ENCODE results near the gene PRKCZ.

PRKCZ gene

DNA sequence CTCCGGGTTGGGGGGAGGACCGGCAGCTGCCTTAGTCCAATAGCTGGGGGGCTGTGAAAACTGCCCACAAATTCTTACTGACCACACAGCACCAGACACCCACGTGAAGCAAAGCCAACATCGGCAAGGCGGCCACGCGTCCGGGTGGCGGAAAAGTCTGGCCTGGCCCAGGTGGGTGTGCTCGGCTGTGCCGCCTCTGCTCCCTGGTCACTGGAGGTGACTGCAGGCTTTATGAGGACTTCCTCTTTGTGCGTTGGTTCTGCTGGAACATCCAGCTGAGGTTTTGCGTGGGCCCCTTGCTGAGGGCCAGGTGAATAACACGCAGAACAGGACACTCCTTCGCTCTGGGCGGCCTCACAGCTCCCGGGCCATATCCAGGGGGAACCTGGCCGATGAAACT lies 108.9 kb downstream of the PRKCZ start:
- no peak for DNase-seq (ENCODE audit: low read depth)

DNA sequence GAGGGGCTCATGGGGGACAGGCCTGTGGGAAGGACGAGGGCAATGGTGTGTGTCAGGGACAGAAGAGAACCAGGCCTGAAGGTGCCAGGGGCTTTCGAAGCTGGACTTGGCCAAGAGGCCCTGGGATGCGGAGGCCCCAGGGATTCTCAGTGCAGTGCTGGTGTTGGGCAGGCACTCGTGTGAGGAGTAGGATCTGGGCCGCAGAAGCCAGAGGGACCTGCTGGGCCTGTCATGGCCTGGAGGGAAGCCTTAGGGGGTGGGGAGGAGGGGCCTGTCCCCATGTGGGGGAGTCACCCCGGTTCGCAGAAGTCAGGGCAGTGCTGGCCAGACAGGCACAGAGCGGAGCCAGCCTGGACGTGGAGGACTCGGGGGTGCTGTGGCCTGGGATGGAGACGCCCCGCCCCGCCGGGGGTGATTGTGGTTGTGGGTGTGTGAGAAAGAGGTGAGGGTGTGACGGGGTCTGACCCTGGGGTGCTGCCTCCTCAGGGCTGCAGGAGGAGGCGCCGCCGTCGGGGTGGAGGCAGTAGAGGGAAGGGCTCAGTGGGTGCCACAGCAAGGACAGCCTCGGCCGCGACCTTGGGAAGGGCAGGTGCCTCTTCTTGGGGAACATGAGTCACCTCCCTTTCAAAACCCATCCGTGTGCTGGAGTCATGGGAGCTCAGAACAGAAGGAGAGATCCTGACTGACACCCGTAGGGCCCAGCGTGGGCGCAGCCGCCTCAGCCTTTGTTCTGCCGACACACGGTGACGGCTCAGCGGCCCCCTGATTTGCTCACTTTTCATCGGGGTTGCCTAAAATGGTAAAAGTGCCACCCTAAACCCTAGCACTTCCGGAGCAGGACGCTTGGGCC lies 110.5 kb downstream of the PRKCZ start:
- no peak for DNase-seq (ENCODE audit: low read depth)

DNA sequence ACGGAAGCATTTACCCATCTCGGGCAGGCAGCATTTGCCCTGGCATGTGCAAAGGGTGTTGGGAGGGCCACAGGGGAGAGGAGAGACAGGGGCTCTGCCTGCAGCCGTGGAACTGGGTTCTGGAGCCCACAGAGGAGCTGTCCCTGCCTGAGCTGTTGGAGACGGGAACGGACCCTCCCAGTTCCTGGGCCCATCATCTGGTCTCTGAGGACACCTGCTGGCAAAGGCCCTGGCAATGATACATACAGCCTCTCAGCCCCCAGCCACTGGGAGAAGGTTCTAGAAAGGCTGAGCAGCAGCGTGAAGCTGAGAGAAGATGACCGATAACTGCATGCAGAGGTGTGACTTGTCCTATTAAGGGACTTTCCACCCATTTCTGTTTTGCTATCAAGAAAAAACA lies 113.0 kb downstream of the PRKCZ start:
- DNase-seq (ENCODE audit: low read depth): no peak

DNA sequence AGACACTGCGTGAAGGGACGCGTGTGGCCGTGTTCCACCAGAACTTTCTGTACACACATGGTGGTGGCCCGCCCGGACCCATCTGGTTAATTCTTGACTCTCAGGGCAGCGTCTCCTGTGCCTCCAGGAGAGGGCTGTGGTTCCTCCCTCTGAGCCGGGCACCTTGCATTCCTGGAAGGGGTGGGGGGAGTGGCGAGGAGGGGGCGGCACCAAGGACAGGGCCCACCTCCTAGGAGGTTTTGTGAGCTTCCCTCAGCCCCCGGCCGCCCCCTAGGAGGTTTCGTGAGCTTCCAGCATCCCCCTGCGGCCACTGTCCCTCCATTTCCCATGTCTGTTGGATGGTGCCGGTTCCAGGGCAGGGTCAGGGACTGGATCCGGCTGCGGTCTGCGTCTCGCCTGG lies 115.4 kb downstream of the PRKCZ start:
- DNase-seq (ENCODE audit: low read depth): no peak

DNA sequence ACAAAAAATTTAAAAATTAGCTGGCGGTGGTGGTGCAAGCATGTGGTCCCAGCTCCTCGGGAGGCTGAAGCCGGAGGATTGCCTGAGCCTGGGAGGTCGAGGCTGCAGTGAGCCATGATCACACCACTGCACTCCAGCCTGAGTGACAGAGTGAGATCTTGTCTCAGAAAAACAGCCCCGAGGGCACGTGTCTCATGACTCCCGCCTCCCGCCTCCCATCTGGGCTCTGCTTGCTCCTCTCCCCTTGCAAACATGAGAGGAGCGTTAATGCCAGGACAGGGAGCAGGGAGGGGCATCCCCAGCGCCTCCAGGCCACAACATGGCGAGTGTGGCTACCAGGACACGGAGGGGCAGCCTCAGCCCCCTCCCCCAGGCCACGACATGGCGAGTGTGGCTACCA lies 116.0 kb downstream of the PRKCZ start:
- DNase-seq (ENCODE audit: low read depth): no peak

DNA sequence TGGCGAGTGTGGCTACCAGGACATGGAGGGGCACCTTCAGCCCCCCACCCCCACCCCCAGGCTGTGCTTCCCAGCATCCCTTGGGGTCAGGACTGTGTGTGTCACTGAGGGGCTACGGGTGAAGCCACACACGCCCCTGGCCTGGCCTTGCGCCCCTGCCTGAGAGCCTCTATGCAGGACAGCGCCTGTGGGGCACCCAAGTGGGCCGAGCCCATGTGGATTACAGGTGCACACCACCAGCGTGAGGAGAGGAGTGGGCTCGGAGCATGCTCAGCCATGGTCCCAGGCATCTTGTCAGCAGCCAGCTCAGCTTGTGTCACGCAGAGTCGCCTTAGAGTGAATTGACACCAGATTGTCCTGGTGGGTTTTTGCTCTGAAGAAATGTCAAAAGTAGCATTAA lies 116.5 kb downstream of the PRKCZ start:
- DNase-seq (ENCODE audit: low read depth): no peak

DNA sequence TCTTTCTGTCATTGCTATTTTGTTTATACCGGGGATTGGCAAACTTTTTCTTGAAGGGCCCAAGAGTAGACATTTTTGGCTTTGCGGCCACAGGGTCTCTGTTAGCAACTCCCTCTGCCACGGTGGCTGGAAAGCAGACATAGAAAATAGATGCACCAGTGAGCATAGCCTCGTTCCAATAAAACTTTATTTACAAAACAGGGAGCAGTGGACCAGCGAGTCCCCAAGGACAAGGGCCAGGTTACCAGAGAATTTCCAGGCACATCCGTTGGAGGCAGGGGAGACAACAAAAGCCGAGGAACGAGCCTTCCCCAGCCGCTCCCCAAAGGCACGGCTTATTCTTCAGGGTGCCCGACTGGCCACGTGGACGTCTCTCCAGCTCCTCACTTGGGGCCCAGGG lies 117.9 kb downstream of the PRKCZ start:
- DNase-seq (ENCODE audit: low read depth): no peak

DNA sequence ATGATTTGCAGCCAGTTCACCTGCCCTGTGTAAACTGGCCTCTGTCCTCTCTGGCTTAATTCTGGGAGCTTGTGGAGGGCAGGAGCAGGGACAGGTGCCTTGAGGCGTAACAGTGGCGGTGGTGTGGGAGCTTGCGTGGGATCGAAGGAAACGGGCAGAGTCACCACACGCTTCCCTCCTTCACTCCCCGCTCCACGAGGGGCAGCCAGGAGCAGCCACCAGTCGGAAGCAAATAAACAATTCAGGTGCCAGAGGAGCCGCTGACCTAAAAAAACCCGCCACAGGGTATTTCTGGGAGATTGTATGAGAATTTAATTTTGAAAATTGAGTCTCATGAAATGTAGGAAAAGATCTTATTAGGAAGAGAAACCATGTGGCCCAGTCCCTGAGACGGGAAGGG lies 118.3 kb downstream of the PRKCZ start:
- no peak for DNase-seq (ENCODE audit: low read depth)

DNA sequence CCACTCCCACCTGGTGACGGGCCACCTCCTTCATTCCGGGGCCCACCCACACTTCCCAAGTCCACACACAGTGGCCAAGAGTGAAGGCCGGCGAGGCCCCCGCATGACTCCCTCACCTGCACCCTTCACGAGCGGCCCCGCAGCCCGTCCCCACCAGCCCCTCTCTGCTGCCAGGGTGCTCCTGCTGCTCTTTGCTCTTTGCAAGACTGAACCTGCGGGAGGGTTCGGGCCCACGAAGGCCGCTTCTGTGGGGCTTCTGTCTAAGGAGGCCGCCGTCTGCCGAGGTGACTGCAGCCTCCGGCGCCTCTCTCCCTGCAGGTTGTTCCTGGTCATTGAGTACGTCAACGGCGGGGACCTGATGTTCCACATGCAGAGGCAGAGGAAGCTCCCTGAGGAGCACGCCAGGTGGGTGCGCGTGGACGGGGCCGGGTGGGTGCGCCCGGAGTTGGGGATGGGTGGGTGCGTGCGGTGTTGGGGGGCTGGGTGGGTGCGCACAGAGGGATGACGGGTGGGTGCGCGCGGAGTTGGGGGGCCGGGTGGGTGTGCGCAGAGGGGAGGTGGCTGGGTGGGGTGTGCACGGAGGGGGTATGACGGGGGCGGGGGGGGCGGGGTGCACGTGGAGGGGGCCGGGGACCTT lies 119.1 kb downstream of the PRKCZ start:
- no peak for DNase-seq (ENCODE audit: low read depth)

DNA sequence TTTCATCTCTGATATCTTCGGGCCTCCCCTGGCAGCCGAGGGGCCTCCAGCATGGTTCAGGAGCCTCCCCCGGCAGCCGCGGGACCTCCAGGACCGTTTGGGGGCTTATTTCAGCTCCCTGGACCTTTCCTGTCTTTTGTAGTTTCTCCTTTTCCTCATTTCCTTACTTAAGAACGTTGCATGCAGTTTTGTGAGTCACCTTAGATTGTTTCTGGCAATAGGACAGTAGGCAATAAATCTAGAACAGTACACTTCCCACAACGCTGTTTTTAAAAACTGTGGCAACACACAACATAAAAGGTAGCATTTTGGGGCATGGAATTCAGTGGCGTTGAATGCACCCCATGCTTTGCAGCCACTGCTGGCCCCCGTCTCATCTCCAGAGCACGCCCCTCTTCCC lies 120.0 kb downstream of the PRKCZ start:
- DNase-seq (ENCODE audit: low read depth): no peak

DNA sequence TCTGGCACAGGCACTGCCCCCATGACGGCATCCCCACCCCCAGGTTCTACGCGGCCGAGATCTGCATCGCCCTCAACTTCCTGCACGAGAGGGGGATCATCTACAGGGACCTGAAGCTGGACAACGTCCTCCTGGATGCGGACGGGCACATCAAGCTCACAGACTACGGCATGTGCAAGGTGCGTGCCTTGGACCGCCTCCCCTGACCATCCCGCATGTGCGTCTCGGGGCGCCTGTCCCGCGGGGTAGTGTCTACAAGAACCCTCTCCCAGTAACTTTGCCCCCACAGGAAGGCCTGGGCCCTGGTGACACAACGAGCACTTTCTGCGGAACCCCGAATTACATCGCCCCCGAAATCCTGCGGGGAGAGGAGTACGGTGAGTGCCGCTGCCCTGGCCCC lies 121.8 kb downstream of the PRKCZ start:
- DNase-seq (ENCODE audit: low read depth): no peak

DNA sequence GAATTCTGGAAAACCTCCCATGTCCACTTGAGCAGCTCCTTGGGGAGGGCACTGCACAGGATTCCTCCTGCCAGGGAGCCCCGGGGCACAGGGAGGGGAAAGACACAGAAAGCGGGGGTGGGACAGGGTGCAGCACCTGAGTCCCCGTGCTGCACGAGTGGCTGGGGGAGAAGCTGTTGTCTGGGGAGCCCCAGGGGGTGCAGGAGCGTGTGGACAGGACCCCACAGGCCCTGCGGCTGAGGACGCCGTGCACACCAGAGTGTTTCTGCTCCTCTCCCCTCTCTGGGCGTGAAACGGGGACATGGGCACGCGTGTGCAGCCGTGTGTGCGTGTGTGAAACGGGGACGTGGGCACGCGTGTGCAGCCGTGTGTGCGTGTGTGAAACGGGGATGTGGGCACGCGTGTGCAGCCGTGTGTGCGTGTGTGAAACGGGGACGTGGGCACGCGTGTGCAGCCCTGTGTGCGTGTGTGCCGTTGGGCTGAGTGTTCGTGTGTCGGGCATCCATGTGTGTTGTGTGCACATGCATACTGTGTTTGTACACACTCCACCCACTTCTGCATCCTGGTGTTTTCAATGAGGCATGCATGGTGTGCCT lies 122.4 kb downstream of the PRKCZ start:
- DNase-seq (ENCODE audit: low read depth): no peak

DNA sequence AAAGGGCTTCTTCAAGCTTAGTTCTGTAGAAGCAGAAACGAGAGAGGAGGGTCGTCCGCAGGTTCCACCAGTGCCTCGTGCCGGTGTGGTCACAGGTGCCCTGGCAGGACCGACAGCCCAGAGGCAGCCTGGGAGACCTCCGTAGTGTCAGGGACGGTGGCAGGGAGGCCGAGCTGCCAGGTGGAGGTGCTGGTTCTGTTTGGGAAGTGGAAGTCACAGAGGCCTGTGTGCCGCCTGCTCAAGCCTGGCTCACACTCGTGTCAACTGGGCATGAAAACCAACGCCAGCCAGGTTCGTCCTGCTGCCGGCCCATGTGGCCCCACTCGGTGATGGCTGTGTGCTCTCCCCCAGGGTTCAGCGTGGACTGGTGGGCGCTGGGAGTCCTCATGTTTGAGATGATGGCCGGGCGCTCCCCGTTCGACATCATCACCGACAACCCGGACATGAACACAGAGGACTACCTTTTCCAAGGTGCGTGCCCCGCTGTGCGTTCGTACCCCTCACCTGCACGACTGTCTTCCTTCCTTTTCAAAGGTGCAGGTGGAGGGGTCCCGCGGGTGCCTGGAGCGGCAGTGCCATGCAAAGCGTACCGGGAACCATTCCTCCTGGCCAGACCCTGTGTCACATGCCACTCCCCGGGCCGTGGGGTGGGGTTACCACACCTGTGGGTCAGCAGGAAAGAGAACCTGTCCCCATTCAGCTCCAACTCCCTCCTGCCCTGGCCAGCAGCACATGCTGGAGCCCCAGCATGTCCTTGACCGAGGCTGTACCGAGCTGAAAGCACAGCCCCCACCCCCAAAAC lies 123.5 kb downstream of the PRKCZ start:
- DNase-seq (ENCODE audit: low read depth): no peak

DNA sequence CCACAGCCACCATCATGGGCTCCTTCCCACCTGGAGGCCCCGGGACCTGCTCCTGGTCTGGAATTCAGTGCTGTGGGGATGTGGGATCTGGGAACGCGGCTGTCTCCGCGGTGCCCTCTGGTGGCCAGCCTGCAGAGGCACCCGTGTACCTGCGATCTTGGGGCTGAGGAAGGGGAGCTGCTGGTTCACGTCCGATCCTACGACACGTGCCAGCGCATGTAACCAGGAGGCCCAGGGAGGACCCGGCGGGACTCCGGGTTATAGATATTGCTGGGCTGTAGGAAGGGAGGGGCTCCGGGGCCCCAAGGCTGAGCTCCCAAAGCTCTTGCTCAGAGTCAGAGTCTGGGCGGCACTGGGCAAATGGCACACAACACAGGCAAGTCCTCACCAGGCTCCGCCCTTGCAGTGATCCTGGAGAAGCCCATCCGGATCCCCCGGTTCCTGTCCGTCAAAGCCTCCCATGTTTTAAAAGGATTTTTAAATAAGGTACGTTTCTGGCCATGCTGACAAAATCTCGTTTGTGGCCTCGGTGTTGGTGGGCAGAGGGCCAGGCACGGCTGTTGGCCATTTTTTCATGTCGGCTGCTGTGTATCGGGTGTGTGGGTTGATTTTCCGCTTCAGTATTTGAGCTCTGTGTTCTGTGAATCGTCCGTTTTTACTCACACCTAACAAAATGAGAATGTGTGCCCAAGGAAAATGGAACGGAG lies 124.3 kb downstream of the PRKCZ start:
- DNase-seq (ENCODE audit: low read depth): no peak

DNA sequence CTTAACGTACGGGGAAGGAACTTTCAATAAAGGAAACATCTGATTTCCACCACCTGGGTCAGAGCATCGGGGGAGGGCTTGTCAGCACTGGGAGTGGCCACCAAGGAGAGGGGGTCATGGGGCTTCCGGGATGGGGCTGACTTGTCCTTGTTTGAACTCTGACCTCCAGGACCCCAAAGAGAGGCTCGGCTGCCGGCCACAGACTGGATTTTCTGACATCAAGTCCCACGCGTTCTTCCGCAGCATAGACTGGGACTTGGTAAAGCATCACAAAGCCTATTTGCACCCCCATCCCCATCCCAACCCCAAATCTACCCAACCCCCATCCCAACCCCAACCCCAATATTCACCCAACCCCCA lies 124.8 kb downstream of the PRKCZ start:
- no peak for DNase-seq (ENCODE audit: low read depth)

DNA sequence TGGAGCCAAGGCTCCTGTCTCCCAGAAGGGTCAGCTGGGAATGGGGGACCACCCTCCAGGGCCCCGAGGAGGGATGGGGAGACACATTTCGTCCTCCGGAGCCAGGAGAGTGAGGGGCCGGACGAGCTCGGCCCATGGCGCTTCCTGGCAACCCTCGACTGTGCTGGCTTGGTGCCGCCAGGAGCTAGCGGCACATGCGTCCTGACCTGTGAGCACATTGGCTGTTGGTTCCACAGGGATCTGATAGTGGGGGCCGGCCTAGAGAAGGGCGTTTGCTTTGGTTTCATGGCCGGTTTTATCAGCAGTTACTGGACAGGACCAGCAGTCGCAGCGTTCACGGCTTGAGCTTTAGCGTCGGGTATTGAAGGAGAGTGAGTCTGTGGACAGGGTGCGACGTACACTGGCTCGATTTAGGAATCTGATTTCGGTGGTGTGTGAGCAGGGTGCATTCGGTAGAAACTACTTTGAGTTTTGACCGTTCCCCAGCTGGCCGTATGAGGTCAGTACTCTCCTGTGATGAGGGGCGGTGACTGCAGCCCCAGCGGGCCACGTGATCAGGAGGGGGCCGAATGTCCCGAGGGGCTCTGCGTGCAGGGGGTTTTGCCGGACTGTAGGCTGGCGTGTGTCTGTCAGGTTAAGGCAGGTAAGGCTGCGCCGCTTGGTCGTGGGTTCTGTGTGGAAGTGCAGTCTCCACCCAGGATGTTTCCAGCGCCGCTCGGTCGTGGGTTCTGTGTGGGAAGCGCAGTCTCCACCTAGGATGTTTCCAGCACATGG lies 125.7 kb downstream of the PRKCZ start:
- DNase-seq (ENCODE audit: low read depth): no peak

DNA sequence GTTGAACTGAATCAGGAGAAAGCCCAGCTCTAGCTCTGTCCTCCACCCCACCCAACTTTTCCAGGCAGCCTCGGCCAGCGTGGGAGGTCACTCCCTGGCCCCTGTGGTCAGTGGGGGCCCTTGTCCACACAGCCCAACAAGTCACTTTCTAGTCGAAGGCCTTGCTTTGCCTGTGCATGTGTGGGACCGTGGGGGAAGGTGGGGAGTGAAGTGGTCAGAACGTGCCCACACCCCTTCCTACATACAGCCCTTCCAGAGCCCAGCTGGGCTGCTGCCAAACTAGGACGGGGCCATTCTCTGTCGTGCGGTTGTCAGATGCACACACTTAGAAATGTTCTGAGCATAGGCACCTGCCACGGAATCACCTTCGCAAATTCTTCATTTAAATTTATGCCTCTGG lies 126.4 kb downstream of the PRKCZ start:
- no peak for DNase-seq (ENCODE audit: low read depth)

DNA sequence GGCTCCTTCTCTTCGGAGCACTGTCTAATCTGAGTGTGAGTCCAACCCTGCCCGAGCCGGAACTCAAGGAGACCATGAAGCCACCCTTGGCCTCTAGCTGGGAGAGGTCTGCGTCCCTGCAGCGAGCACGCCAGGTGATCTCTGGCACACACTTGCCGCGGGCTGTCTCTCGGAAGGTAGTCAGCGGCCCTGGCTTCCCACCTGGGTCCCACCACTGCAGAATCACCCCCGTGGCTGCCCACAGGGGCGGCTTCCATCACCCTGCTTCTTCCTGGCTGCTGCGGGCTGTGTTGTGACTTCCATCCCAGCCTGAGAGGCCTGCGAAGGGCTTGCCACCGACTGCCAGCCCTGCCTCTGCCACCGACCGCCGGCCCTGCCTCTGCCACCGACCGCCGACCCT lies 127.3 kb downstream of the PRKCZ start:
- DNase-seq (ENCODE audit: low read depth): no peak

DNA sequence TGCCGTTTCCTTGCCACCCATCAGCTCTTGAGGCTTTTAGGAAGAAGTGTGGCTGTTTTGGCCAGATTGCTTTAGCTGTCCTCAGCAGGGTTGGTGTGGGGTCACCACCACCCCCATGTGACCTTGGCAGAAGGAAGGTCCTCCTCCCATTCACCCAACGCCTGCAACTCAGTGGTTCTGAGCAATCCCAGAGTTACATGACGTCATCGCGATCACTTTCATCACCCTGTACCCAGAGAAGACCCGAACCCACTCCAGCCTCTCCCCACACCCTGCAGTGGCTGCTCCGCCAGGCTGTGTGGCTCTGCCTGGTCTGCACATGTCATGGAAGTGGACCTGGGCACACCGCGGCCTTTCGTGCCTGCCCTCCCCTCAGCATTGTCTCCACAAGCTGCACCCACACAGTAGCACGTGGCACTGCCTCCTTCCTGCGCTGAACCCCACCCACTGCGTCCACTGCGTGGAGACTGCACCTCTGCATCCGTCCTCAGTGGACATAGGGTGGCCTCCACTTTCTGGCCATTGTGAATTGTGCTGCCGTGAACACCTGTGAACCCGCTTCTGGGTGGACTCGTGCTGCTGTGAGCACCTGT lies 127.8 kb downstream of the PRKCZ start:
- no peak for DNase-seq (ENCODE audit: low read depth)

DNA sequence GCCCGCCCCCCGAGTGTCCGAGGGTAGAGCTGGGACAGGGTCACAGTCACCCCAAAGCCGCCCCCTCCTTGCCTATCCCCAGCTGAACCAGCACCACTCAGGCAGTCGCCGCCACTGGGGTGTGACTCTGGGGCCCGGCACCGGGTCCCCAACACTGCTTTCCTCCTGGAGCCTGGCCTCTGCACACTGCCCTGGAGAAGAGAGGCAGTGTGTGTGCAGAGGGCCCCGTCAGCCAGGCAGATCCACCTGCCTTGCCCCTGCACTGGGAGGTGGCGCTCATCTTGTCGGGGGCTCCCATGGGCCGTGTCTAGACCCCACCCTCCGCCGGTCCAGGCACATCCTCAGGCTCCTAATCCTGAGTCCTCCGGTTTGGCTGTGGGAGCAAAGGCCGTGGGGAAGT lies 128.7 kb downstream of the PRKCZ start:
- no peak for DNase-seq (ENCODE audit: low read depth)
